ENCODE data around the gene AKAP6.

The AKAP6 gene

GRCh38 chr14:32590157-32590556 is 261.1 kb downstream of the AKAP6 start:
- DNase-seq = no peak

- DNase-seq = no peak
Measured at GRCh38 chr14:32593290-32593942, 264.3 kb downstream of the AKAP6 start.

- no peak for DNase-seq
Measured at GRCh38 chr14:32594766-32595165, 265.7 kb downstream of the AKAP6 start.

- DNase-seq = no peak
Measured at GRCh38 chr14:32595497-32595896, 266.4 kb downstream of the AKAP6 start.

GRCh38 chr14:32596390-32596789 is 267.3 kb downstream of the AKAP6 start:
- DNase-seq = no peak

GRCh38 chr14:32597771-32598170 is 268.7 kb downstream of the AKAP6 start:
- DNase-seq = no peak

DNA sequence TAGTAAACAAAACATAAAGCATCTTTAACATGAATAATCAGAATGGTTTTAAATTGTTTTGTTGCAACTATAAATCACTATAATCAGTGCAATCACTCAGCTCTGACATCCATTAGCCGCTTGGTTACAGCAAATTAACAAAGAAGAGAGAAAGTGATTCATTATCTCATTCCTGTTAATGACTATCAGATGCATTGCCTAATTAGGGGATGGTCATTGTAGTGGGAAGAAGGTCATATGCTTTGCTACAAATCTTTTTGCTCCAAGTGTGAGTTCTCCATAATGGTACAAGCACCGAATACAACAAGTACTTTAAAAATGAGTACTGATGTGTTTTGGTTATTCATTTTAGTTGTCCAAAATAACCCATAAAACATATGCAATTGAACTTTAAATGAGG is 272.0 kb downstream of the AKAP6 start:
- no peak for DNase-seq

DNA sequence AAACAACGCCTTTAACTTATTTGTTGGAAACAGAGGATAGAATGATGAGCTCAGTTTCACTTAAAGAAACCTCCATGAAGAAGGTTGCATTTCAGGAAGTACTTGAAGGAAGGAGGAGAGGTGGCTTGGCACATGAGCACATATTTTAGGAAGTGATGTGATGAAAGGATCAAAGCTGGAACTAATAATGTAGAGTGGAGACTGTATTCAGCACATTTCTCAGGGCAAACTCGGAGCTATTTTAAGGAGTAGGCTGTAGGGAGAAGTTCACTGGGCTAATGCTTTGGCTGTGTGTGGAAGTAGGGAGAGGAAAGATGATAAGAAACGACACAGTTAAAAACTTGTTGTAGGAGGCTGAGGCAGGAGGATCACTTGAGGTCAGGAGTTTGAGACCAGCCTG is 272.8 kb downstream of the AKAP6 start:
- DNase-seq = no peak

GRCh38 chr14:32602699-32603098 is 273.6 kb downstream of the AKAP6 start:
- no peak for DNase-seq

DNA sequence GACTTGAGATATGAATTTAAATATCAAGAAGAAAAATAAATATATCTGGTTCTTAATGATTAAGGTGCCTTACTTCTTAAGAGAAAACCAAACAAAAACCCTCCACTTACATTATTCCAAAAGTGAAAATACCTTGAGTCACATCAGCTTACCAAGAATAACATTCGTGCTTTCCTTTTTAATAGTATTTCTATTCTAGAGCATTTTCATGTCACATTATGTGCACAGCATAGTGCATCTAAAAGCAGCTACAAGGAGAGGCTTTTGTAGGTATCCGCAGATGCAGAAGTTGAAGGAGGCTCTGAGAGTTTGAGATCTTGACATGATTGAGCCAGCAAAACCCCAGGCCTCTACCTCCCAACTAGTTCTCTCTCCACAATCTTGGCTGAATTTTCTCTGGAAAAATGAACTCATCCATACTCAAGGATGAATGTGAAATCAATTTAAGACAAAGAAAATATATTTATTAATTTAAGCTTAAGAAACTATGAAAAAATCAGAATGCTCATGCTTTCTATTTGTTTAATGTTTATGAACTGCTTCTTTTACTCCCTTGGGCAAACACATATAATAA is 275.0 kb downstream of the AKAP6 start:
- DNase-seq = no peak

DNA sequence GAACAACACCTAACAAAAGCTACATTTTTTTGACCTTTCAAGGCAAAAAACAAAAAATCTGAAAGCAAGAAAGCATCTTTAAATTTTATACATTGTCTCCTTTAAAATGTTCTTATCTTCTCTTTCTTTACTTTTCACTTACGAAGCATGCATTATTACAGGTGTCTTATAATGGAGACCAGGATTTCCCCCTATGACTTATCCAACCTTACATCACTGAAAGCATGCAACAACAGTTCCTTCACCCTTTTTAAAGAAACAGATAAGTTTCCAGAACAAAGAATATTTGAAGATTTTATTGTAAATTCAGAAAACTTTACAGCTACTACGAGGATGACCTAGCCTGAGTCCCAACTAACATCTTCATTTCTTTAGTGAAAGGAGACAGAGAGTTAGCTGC is 277.2 kb downstream of the AKAP6 start:
- DNase-seq = no peak

DNA sequence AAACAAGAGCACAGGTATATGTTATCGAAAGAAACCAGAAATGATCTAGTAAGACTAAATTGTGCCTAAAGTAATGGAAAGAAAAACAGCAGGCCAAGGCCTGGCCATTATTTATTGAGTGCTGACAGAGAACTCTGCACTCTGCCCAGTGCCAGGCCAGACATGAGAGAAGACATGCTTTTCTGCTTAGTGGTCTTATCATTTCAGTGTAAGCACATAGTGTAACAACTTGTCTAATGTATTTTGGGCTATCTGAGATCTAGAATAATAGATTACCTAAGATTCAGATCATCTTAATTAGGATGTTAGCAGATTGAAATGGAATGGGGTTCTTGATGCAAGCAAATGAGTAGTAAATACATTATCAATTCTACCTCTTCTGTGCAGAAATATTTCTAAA is 278.3 kb downstream of the AKAP6 start:
- no peak for DNase-seq

DNA sequence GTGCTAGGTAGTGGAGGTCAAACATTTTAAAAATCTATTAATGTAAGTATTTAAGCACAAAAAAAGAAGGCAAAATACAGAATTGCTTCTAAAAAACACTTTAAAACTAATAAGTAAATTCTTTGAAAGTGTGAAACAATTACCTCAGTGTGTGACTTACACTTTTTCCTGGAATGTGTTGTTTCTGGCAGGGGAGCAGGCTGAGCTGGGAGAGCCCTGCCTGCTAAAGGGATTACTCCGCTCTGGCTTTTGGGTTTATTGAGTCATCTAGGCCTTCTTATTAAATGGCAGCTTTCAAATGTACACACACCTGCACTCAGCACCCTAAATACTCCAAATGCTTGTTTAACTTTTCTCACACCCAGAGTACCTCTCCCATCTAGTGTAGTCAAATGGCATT is 279.8 kb downstream of the AKAP6 start:
- peak; percentile 68 for DNase-seq

GRCh38 chr14:32609388-32609787 is 280.3 kb downstream of the AKAP6 start:
- DNase-seq = no peak

GRCh38 chr14:32611752-32612151 is 282.7 kb downstream of the AKAP6 start:
- DNase-seq = no peak

GRCh38 chr14:32618991-32619390 is 289.9 kb downstream of the AKAP6 start:
- no peak for DNase-seq

DNA sequence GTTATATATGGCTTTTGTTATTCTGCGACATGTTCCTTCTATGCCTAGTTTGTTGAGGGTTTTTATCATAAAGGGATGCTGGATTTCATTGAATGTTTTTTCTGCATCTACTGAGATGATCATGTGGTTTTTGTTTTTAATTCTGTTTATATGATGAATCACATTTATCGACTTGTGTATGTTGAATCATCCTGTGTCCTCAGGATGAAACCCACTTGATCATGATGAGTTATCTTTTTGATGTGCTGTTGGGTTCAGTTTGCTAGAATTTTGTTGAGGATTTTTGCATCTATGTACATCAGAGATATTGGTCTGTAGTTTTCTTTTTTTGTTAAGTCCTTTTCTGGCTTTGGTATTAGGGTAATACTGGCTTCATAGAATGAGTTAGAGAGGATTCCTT is 291.2 kb downstream of the AKAP6 start:
- no peak for DNase-seq

GRCh38 chr14:32620724-32621123 is 291.6 kb downstream of the AKAP6 start:
- DNase-seq = no peak

- DNase-seq = no peak
Measured at GRCh38 chr14:32621585-32621984, 292.5 kb downstream of the AKAP6 start.

DNA sequence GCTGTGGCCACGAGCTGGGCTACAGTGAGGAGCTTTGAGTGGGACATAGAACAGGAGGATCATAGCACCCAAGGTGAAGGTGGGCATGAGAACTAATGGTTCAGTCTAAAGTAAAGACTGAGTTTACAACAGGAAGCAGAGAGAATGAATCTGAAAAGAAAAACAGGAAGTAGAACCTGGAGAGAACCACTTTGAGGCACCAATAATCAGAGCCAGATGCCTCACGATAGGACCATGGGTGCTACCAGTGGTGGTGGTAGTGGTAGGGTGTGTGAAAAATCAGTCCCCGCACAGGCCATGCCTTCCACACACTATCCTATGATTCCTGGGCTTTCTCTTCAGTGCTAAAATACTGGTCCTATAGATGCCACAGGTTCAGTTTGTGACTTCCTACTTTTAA is 293.6 kb downstream of the AKAP6 start:
- DNase-seq = no peak

DNA sequence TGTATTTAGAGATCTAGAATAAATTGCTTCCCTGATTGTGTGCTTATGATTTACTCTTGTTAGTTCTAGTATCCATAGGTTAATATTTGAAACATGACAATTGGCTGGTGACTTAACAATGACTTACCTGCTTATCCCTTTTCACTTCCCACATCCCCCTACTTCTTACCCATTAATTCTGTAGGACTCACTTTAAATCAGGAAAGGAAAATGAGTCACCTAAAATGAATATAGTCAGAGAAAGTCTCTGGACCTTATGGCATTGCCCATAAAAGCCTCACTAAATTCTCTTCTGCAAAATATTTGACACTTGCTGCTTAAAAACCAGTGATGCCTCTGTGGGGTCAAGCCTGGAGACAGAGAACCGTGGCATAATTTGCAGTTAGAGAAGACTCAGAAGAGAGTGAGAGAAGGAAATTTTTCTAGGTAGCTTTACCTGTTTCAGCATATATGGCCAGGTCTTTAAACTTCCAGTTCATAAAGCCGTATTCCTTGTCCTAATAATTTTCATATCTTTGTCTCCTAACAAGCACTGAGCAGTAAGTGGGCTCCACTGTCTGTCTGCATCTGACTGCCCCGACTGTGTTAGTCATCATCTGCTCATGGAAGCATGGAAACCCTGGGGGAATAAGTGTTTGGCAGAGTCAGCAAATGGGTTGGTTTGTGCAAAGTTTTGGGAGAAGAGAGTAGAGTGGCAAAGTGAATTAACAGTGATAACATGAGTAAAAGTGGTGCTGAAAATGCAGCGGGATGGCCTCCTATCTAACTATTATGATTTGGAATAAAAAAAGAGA is 294.4 kb downstream of the AKAP6 start:
- no peak for DNase-seq

- DNase-seq = no peak
Measured at GRCh38 chr14:32625211-32625610, 296.1 kb downstream of the AKAP6 start.

GRCh38 chr14:32627545-32628298 is 298.6 kb downstream of the AKAP6 start:
- no peak for DNase-seq

GRCh38 chr14:32629236-32629635 is 300.1 kb downstream of the AKAP6 start:
- DNase-seq = no peak

All from left hindlimb (tissue), 1 donor.